Lung (tissue), 12 donors: ENCODE results near the gene NEO1. TPM values are rescaled to one million over a fixed set of nuclear protein-coding genes. Genes with fewer than 3 reads are reported as not detected.
A peak's percentile ranks its signal among the peaks of the same experiment; 100 is the strongest.

ENCODE experiments used
- ATAC-seq: fragments of 200-7000 bp; cut with Tn5 transposase; one replicate; pipeline ENCODE4 v1.9.1; 2020; ENCODE audit warnings: moderate number of reproducible peaks; ENCODE audit not compliant: insufficient read depth, low FRiP score
- DNase-seq, 3 donors: peaks; one replicate each; pipeline ENCODE4 v3.0.0-alpha.2; 2013 to 2017
- H3K27ac ChIP-seq, 2 donors: one replicate each; pipeline ENCODE4 v1.5.1; 2013; ENCODE audit warnings: mild to moderate bottlenecking in 2 of 2, moderate library complexity in 2 of 2, control low read depth in 1 of 2, inconsistent platforms in 1 of 2, low read depth in 1 of 2, low read length in 1 of 2
- H3K27me3 ChIP-seq, 3 donors: one replicate each; pipeline ENCODE4 v1.5.1; 2013; ENCODE audit warnings: low read length in 2 of 3; ENCODE audit not compliant: control insufficient read depth in 3 of 3, insufficient read depth in 3 of 3
- H3K36me3 ChIP-seq, 4 donors: one replicate each; pipeline ENCODE4 v1.5.1; 2013; ENCODE audit warnings: low read length in 4 of 4, mild to moderate bottlenecking in 1 of 4, moderate library complexity in 1 of 4; ENCODE audit not compliant: control insufficient read depth in 4 of 4, insufficient read depth in 4 of 4
- H3K4me1 ChIP-seq, 5 donors: one replicate each; pipeline ENCODE4 v1.5.1; 2013; ENCODE audit warnings: low read length in 5 of 5, mild to moderate bottlenecking in 2 of 5, moderate library complexity in 1 of 5; ENCODE audit not compliant: control insufficient read depth in 5 of 5, insufficient read depth in 5 of 5
- H3K4me3 ChIP-seq: one replicate; pipeline ENCODE4 v1.5.1; 2013; ENCODE audit warnings: mild to moderate bottlenecking, control low read depth, moderate library complexity
- H3K9ac ChIP-seq, 2 donors: one replicate each; pipeline ENCODE4 v1.5.1; 2013; ENCODE audit warnings: low read length in 2 of 2, control low read depth in 1 of 2; ENCODE audit not compliant: insufficient read depth in 1 of 2
- H3K9me3 ChIP-seq, 4 donors: one replicate each; pipeline ENCODE4 v1.5.1; 2013; ENCODE audit warnings: low read length in 3 of 4, mild to moderate bottlenecking in 1 of 4, moderate library complexity in 1 of 4; ENCODE audit not compliant: control insufficient read depth in 4 of 4, insufficient read depth in 3 of 4
- CTCF ChIP-seq: IDR thresholded peaks from 2 replicates; pipeline ENCODE4 v1.5.1; 2012; ENCODE audit warnings: mild to moderate bottlenecking; ENCODE audit errors: control extremely low read depth, extremely low read depth
- whole genome bisulfite sequencing, 2 donors: extraction: QIAGEN DNeasy Blood & Tissue Kit; methylation state at CpG; one replicate each; pipeline ENCODE4 v1.1.7; 2013; 5-methylcytosine and 5-hydroxymethylcytosine counted together
- polyA plus RNA-seq, 2 donors: library from polyadenylated mRNA; stranded (reverse); fragments of 200-250 nt; gene quantifications; one replicate each; pipeline ENCODE4 v1.2.1, GENCODE V29; 2013
- total RNA-seq, 2 donors: library from RNA; depleted of rRNA in 1 of 2; stranded (reverse); fragments of >200 nt in 1 of 2; gene quantifications; one replicate each; pipeline ENCODE4 v1.2.1, GENCODE V29; 2014 to 2021
- donor health status: control.
- donor health status: control.
- donor health status: Bipolar disorder and iron deficiency.
- donor health status: healthy.
- donor health status: DM: yes; HTN: yes; CAD: no.

The NEO1 gene
- total and polyA plus RNA-seq, 4 donors: 6.9 to 70.8 (median 16.5) TPM

- H3K9me3 ChIP-seq: peaks cover 0 to 10% (median 0%) of the 10 kb centered on the region in 4 donors
- peaks cover 0 to 6% (median 0%) of the 10 kb centered on the region in 3 donors for H3K27me3 ChIP-seq
- TF ChIP-seq CTCF: no peak
- no peaks in the 10 kb centered on the region for H3K4me1 ChIP-seq
- DNase-seq (peak in 1 of 3 donors; percentile 6), ATAC-seq (no peak)
- 91 to 93% methylated on average over 30 of the region's 30 CpGs for WGBS, 2 donors
- H3K27ac ChIP-seq: no peak overlapping the region
- no peak overlapping the region for H3K4me3 ChIP-seq
- H3K9ac ChIP-seq: no peak overlapping the region
- H3K36me3 ChIP-seq: no peaks in the 10 kb centered on the region
Observed at GRCh38 chr15:73323374-73323955, 271.2 kb downstream of the NEO1 start.

- H3K27me3 ChIP-seq: peaks cover 0 to 6% (median 0%) of the 10 kb centered on the region in 3 donors
- no peak for DNase-seq
- no peaks in the 10 kb centered on the region for H3K4me1 ChIP-seq
- H3K9me3 ChIP-seq: peaks cover 0 to 7% (median 0%) of the 10 kb centered on the region in 4 donors
- 95 to 96% methylated on average over 16 of the region's 16 CpGs for WGBS, 2 donors
- TF ChIP-seq CTCF: no peak
- no peak overlapping the region for H3K9ac ChIP-seq
- no peak overlapping the region for H3K4me3 ChIP-seq
- no peaks in the 10 kb centered on the region for H3K36me3 ChIP-seq
- no peak overlapping the region for H3K27ac ChIP-seq
- no peak for ATAC-seq
Observed at GRCh38 chr15:73323956-73324355, 271.7 kb downstream of the NEO1 start.

GRCh38 chr15:73324496-73325170, 272.4 kb downstream of the NEO1 start:
- no peak for ATAC-seq
- peak in 1 of 3 donors; percentile 8 for DNase-seq
- Histone ChIP-seq H3K9ac (no peak overlapping the region), H3K36me3 (no peaks in the 10 kb centered on the region), H3K27me3 (peaks cover 0 to 3% (median 0%) of the 10 kb centered on the region in 3 donors), H3K27ac (no peak overlapping the region), H3K9me3 (peaks cover 0 to 6% (median 0%) of the 10 kb centered on the region in 4 donors), H3K4me3 (no peak overlapping the region), H3K4me1 (no peaks in the 10 kb centered on the region)
- WGBS, 2 donors: 94 to 96% methylated on average over 16 of the region's 16 CpGs
- no peak for TF ChIP-seq CTCF
